HL-60 (cell line): Measurements from ENCODE around the gene PTPRN2.

Experiments
- DNase-seq, 2 experiments: peaks; one replicate each; pipeline ENCODE4 v3.0.0-alpha.2; 2010 to 2020; ENCODE audit warnings: low read depth in 1 of 2, low spot score in 1 of 2
- H3K27ac ChIP-seq: fragments of 250-450 bp; sonication (Bioruptor Pico); replicated peaks from 2 replicates; pipeline ENCODE4 v1.5.1; 2020; ENCODE audit warnings: mild to moderate bottlenecking, moderate library complexity
- H3K27me3 ChIP-seq: fragments of 250-450 bp; sonication (Bioruptor Pico); 2 replicates; pipeline ENCODE4 v1.5.1; 2021; ENCODE audit warnings: mild to moderate bottlenecking, moderate library complexity; ENCODE audit not compliant: insufficient read depth, poor library complexity, severe bottlenecking
- H3K4me3 ChIP-seq: replicated peaks from 2 replicates; pipeline ENCODE4 v1.5.1; 2011; ENCODE audit warnings: mild to moderate bottlenecking, control low read depth, low read length; ENCODE audit not compliant: insufficient read depth
- GABPA ChIP-seq: IDR thresholded peaks from 2 replicates; pipeline ENCODE4 v1.6.1; 2012; ENCODE audit warnings: low read depth
- POLR2AphosphoS5 ChIP-seq: IDR thresholded peaks from 2 replicates; pipeline ENCODE4 v1.6.1; 2012; ENCODE audit warnings: low read depth
- SPI1 ChIP-seq: IDR thresholded peaks from 2 replicates; pipeline ENCODE4 v1.6.1; 2012; ENCODE audit warnings: low read depth, mild to moderate bottlenecking, borderline replicate concordance
- TF ChIP-seq, protein P1 (sequence below): IDR thresholded peaks from one replicate; pipeline ENCODE4 v1.5.1; 2011; ENCODE audit warnings: low read length, control low read depth, inconsistent platforms; ENCODE audit not compliant: insufficient read depth
- TF ChIP-seq, protein P2 (sequence below): IDR thresholded peaks from 2 replicates; pipeline ENCODE4 v1.6.1; 2012; ENCODE audit warnings: low read depth; ENCODE audit not compliant: insufficient replicate concordance

Gene PTPRN2

DNA sequence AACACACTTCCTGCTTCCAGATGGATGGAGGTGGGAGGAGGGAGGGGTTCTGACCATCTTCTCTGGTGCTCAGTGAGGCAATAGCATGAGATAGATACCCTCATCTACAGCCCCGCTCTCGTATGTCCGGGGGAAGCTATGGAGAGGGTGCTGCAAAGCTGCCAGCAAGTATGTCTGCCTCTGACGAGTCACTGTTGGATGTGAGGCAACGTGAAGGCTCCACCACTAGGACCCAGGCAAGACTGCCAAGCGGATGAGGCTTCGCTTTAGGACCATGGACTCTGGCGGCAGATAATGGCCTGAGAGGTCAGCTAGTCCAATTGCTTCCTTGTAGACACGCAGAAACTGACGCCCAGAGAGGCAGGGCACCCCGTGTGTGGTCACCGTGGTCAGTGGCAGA is 601.6 kb downstream of the PTPRN2 start:
- no peaks in the 10 kb centered on the region for H3K27me3 ChIP-seq
- DNase-seq: no peak
- no peak overlapping the region for H3K4me3 ChIP-seq
- no peak overlapping the region for H3K27ac ChIP-seq
- TF ChIP-seq, protein P1, sequence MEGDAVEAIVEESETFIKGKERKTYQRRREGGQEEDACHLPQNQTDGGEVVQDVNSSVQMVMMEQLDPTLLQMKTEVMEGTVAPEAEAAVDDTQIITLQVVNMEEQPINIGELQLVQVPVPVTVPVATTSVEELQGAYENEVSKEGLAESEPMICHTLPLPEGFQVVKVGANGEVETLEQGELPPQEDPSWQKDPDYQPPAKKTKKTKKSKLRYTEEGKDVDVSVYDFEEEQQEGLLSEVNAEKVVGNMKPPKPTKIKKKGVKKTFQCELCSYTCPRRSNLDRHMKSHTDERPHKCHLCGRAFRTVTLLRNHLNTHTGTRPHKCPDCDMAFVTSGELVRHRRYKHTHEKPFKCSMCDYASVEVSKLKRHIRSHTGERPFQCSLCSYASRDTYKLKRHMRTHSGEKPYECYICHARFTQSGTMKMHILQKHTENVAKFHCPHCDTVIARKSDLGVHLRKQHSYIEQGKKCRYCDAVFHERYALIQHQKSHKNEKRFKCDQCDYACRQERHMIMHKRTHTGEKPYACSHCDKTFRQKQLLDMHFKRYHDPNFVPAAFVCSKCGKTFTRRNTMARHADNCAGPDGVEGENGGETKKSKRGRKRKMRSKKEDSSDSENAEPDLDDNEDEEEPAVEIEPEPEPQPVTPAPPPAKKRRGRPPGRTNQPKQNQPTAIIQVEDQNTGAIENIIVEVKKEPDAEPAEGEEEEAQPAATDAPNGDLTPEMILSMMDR: no peak
- TF ChIP-seq GABPA (no peak), POLR2AphosphoS5 (no peak), SPI1 (no peak)
- TF ChIP-seq, protein P2, sequence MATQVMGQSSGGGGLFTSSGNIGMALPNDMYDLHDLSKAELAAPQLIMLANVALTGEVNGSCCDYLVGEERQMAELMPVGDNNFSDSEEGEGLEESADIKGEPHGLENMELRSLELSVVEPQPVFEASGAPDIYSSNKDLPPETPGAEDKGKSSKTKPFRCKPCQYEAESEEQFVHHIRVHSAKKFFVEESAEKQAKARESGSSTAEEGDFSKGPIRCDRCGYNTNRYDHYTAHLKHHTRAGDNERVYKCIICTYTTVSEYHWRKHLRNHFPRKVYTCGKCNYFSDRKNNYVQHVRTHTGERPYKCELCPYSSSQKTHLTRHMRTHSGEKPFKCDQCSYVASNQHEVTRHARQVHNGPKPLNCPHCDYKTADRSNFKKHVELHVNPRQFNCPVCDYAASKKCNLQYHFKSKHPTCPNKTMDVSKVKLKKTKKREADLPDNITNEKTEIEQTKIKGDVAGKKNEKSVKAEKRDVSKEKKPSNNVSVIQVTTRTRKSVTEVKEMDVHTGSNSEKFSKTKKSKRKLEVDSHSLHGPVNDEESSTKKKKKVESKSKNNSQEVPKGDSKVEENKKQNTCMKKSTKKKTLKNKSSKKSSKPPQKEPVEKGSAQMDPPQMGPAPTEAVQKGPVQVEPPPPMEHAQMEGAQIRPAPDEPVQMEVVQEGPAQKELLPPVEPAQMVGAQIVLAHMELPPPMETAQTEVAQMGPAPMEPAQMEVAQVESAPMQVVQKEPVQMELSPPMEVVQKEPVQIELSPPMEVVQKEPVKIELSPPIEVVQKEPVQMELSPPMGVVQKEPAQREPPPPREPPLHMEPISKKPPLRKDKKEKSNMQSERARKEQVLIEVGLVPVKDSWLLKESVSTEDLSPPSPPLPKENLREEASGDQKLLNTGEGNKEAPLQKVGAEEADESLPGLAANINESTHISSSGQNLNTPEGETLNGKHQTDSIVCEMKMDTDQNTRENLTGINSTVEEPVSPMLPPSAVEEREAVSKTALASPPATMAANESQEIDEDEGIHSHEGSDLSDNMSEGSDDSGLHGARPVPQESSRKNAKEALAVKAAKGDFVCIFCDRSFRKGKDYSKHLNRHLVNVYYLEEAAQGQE: no peak

DNA sequence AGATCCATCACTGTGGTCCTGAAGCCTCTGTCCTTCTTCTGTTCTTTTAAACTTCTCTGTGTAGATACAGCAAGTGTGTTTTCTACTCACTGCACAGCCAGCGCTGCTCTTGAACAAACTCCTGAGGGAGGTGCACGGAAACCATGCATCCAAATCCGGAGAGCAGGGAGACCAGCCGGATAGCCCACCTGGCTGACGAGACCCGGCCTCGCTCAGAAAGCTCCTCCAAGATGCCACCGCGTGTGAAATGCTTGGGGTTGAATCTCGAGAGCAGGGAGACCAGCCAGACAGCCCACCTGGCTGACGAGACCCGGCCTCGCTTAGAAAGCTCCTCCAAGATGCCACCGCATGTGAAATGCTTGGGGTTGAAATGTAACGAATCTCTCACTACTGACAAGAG is 602.0 kb downstream of the PTPRN2 start:
- TF ChIP-seq SPI1 (no peak), GABPA (no peak), POLR2AphosphoS5 (no peak)
- TF ChIP-seq, protein P2: no peak
- TF ChIP-seq, protein P1: no peak
- no peak for DNase-seq
- Histone ChIP-seq H3K27ac (no peak overlapping the region), H3K27me3 (no peaks in the 10 kb centered on the region), H3K4me3 (no peak overlapping the region)

DNA sequence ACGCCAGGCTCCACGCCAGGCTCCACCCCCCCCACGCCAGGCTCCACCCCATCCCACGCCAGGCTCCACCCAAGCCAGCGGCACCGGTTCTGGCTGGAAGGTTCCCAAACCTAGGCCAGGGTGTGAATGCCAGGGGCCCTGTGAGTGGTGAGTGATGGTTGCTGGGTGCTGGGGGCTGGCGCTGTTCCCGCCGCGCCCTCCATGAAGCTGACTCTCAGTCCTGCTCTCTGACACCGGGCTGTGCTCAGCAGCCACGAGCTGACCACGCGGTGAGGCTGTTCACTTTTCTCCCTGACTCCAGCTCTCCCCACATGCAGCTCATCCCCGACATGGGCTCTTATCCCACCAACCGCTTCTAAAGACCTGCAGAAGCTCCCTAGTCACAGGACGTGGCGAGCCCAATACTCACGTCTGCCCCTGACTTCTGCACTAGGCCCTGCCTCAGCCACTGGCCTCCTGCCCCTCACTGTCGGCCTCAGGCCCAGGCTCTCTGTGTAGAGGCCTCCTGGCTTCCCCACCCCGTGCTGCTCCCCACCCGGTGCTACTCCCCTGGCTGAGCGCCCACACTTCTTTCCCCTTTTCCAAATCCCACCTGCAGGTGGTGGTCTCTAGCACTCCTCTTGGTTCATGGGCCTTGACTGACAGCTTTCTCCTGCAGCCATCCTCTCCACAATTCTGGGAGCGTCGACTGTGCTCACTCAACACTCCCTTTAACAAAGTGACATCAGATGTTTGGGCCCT is 603.0 kb downstream of the PTPRN2 start:
- no peak for DNase-seq
- TF ChIP-seq, protein P1: no peak
- TF ChIP-seq SPI1: no peak
- Histone ChIP-seq H3K4me3 (no peak overlapping the region), H3K27ac (no peak overlapping the region), H3K27me3 (no peaks in the 10 kb centered on the region)
